HG02678 (cell line): ENCODE measurements around the gene RPP40.
"Not testable (repeated sequence)": the region's sequence is repeated elsewhere in the genome, so short reads cannot be mapped to it uniquely, and the experiment has no call there.

Experiments
- ATAC-seq: cut with Tn5 transposase; IDR thresholded peaks from one replicate; pipeline ENCODE4 v1.9.1; 2021; ENCODE audit warnings: mild to moderate bottlenecking, moderate library complexity; ENCODE audit not compliant: unreplicated experiment

The RPP40 gene

GRCh38 chr6:5023923-5024322 lies 20.1 kb upstream of the RPP40 start:
- ATAC-seq = no peak

- ATAC-seq = no peak
Observed at GRCh38 chr6:5020142-5020541, 16.3 kb upstream of the RPP40 start.

- no peak for ATAC-seq
Observed at GRCh38 chr6:5014072-5014561, 10.3 kb upstream of the RPP40 start.

GRCh38 chr6:5012519-5012918 lies 8.7 kb upstream of the RPP40 start:
- no peak for ATAC-seq

GRCh38 chr6:5011346-5011745 lies 7.5 kb upstream of the RPP40 start:
- no peak for ATAC-seq

- no peak for ATAC-seq
Observed at GRCh38 chr6:5007531-5007930, 3.7 kb upstream of the RPP40 start.

GRCh38 chr6:5006222-5006621 lies 2.4 kb upstream of the RPP40 start:
- ATAC-seq = no peak

- ATAC-seq = not testable (repeated sequence)
Observed at GRCh38 chr6:5005038-5005433, 1.2 kb upstream of the RPP40 start.

GRCh38 chr6:5004373-5005037 lies 668 bp upstream of the RPP40 start:
- ATAC-seq = no peak

GRCh38 chr6:4999586-4999985 lies 4.3 kb downstream of the RPP40 start:
- no peak for ATAC-seq

- ATAC-seq = no peak
Observed at GRCh38 chr6:4997862-4998261, 6.0 kb downstream of the RPP40 start.

- ATAC-seq = no peak
Observed at GRCh38 chr6:4994741-4995140, 9.1 kb downstream of the RPP40 start.

- ATAC-seq = no peak
Observed at GRCh38 chr6:4987432-4987831, 16.4 kb downstream of the RPP40 start.

- ATAC-seq = no peak
Observed at GRCh38 chr6:4986999-4987398, 16.8 kb downstream of the RPP40 start.

GRCh38 chr6:4983322-4983721 lies 20.5 kb downstream of the RPP40 start:
- no peak for ATAC-seq

GRCh38 chr6:4981761-4982160 lies 22.1 kb downstream of the RPP40 start:
- ATAC-seq = no peak

GRCh38 chr6:4979426-4979825 lies 24.4 kb downstream of the RPP40 start:
- ATAC-seq = no peak

- no peak for ATAC-seq
Observed at GRCh38 chr6:4977468-4977867, 26.4 kb downstream of the RPP40 start.

- ATAC-seq = no peak
Observed at GRCh38 chr6:4975506-4975905, 28.3 kb downstream of the RPP40 start.

- no peak for ATAC-seq
Observed at GRCh38 chr6:4974962-4975361, 28.9 kb downstream of the RPP40 start.

- no peak for ATAC-seq
Observed at GRCh38 chr6:4973982-4974745, 29.7 kb downstream of the RPP40 start.

GRCh38 chr6:4973415-4973814 lies 30.4 kb downstream of the RPP40 start:
- ATAC-seq = no peak
